Panc1 (cell line): ENCODE data around the gene FAAP20. TPM values are rescaled to one million over a fixed set of nuclear protein-coding genes. Genes with fewer than 3 reads are reported as not detected.

Experiments used
- ATAC-seq: fragments of 200-7000 bp; cut with Tn5 transposase; 2 replicates; pipeline ENCODE4 v1.9.1; 2020; ENCODE audit warnings: mild to moderate bottlenecking, moderate library complexity
- BruUV-seq: library from RNA; stranded (reverse); fragments of 400-500 nt; replicated peaks from 2 replicates; lab custom pipeline; 2021; lab: Mats Ljungman, UMichigan
- CTCF ChIA-PET: fragments of 300-600 bp; sonication (Branson Sonifier 250); formaldehyde crosslinking; loops from one replicate; lab custom pipeline; 2022; ENCODE audit warnings: antibody characterized with exemption; lab: Charles Lee
- POLR2A ChIA-PET: fragments of 300-600 bp; sonication (Branson Sonifier 250); formaldehyde crosslinking; loops from one replicate; lab custom pipeline; 2022; ENCODE audit warnings: antibody characterized with exemption; lab: Charles Lee
- DNase-seq: peaks from one replicate; pipeline ENCODE4 v3.0.0-alpha.2; 2010; ENCODE audit warnings: low read depth, low spot score
- H3K27ac ChIP-seq: 2 replicates; pipeline ENCODE4 v1.5.1; 2011; ENCODE audit warnings: mild to moderate bottlenecking, low read length, inconsistent platforms
- H3K27me3 ChIP-seq: fragments of 200-500 bp; sonication (Bioruptor generic); 2 replicates; pipeline ENCODE4 v1.6.0; 2014; ENCODE audit warnings: low read length, inconsistent platforms; ENCODE audit not compliant: control insufficient read depth, insufficient read depth
- H3K36me3 ChIP-seq: fragments of 200-500 bp; sonication (Bioruptor generic); 2 replicates; pipeline ENCODE4 v1.5.1; 2014; ENCODE audit warnings: inconsistent platforms, mild to moderate bottlenecking, low read length, moderate library complexity; ENCODE audit not compliant: control insufficient read depth, insufficient read depth
- H3K4me1 ChIP-seq: 2 replicates; pipeline ENCODE4 v1.5.1; 2011; ENCODE audit warnings: inconsistent platforms, mild to moderate bottlenecking, low read length, moderate library complexity; ENCODE audit not compliant: control insufficient read depth, insufficient read depth
- H3K4me3 ChIP-seq, 2 experiments: 2 replicates each; pipeline ENCODE4 v1.5.1; 2011 to 2012; ENCODE audit warnings: low read depth in 2 of 2, low read length in 2 of 2, mild to moderate bottlenecking in 2 of 2, inconsistent platforms in 1 of 2, moderate library complexity in 1 of 2
- H3K9me3 ChIP-seq: fragments of 200-500 bp; sonication (Bioruptor generic); 2 replicates; pipeline ENCODE4 v1.5.1; 2014; ENCODE audit warnings: low read depth, mild to moderate bottlenecking, inconsistent platforms, low read length, moderate library complexity; ENCODE audit not compliant: control insufficient read depth, insufficient read depth
- CTCF ChIP-seq: fragments of 450-650 bp; IDR thresholded peaks from 2 replicates; pipeline ENCODE4 v1.5.1; 2017; ENCODE audit warnings: mild to moderate bottlenecking
- POLR2AphosphoS5 ChIP-seq: IDR thresholded peaks from 2 replicates; pipeline ENCODE4 v1.6.1; 2012; ENCODE audit warnings: mild to moderate bottlenecking, low read depth, low read length, moderate library complexity
- REST ChIP-seq, 2 experiments: IDR thresholded peaks; 2 replicates each; pipeline ENCODE4 v1.6.1; 2011 to 2012; ENCODE audit warnings: low read depth in 2 of 2, control low read depth in 1 of 2, low read length in 1 of 2, mild to moderate bottlenecking in 1 of 2, moderate library complexity in 1 of 2; ENCODE audit not compliant: insufficient read depth in 1 of 2
- SIN3A ChIP-seq: IDR thresholded peaks from 2 replicates; pipeline ENCODE4 v1.6.1; 2012; ENCODE audit warnings: low read depth, mild to moderate bottlenecking, low read length, moderate library complexity, borderline replicate concordance; ENCODE audit not compliant: insufficient read depth
- TCF7L2 ChIP-seq: IDR thresholded peaks from 2 replicates; pipeline ENCODE4 v1.6.1; 2011; ENCODE audit warnings: mild to moderate bottlenecking, low read depth, low read length, inconsistent platforms
- in situ Hi-C: cut with HindIII; loops from 2 replicates; pipeline ENCODE4 v1.10.0; 2016; ENCODE audit warnings: low sequenced_read_pairs, low pct_unique_long_range_greater_than_20kb
- intact Hi-C: fragments of 100-400 bp; cut with micrococcal nuclease; formaldehyde crosslinking; loops from one replicate; pipeline ENCODE4 v1.10.0; 2022; ENCODE audit not compliant: unreplicated experiment
- total RNA-seq: library from RNA; stranded (reverse); gene quantifications from one replicate; pipeline ENCODE4 v1.2.1, GENCODE V29; 2021; ENCODE audit not compliant: unreplicated experiment

FAAP20 gene
- total RNA-seq, 1 experiment from 2014 or later, result 177 TPM

GRCh38 chr1:2241820-2242219 lies 47.2 kb upstream of the FAAP20 start:
- Histone ChIP-seq H3K27me3 (no peaks in the 10 kb centered on the region), H3K9me3 (no peaks in the 10 kb centered on the region), H3K4me1 (peaks cover 28% of the 10 kb centered on the region), H3K4me3 (no peak overlapping the region), H3K27ac (no peak overlapping the region), H3K36me3 (no peaks in the 10 kb centered on the region)
- POLR2A ChIA-PET, result no interaction called here
- no peak for TF ChIP-seq REST (IDR thresholded peaks at IDR 0.05; ENCODE audit: insufficient read depth in 1 of 2, low read depth in 2 of 2, low read length in 1 of 2)
- CTCF ChIA-PET, result no interaction called here
- no peak for DNase-seq
- BruUV-seq, result no TSS peak
- intact Hi-C loops (no loop called here), in situ Hi-C loops (no loop called here)
- ATAC-seq, result no peak

- TF ChIP-seq CTCF (no peak), TCF7L2 (no peak), SIN3A (no peak), POLR2AphosphoS5 (no peak), REST (IDR thresholded peaks at IDR 0.05; ENCODE audit: insufficient read depth in 1 of 2, low read depth in 2 of 2, low read length in 1 of 2) (no peak)
- POLR2A ChIA-PET, result no interaction called here
- intact Hi-C loops (no loop called here), in situ Hi-C loops (no loop called here)
- CTCF ChIA-PET, result interaction anchor here (0.9 kb wide), 1 partner anchor 141 kb away, joined by 4 read pairs; no protein-coding TSS in a partner anchor
- BruUV-seq, result no TSS peak
- DNase-seq (no peak), ATAC-seq (no peak)
- no peak overlapping the region for H3K4me3 ChIP-seq
- H3K27ac ChIP-seq, result no peak overlapping the region
- peaks cover 24% of the 10 kb centered on the region for H3K4me1 ChIP-seq
- no peaks in the 10 kb centered on the region for H3K9me3 ChIP-seq
- H3K27me3 ChIP-seq, result no peaks in the 10 kb centered on the region
- H3K36me3 ChIP-seq, result no peaks in the 10 kb centered on the region
Measured at GRCh38 chr1:2240270-2241156, 45.9 kb upstream of the FAAP20 start.
